ENCODE measurements around the gene KCNIP4. TPM values are rescaled to one million over a fixed set of nuclear protein-coding genes. Genes with fewer than 3 reads are reported as not detected.

KCNIP4 gene
- total RNA-seq, 4 donors from 2014 or later = 2.5 TPM; not detected in 2

DNA sequence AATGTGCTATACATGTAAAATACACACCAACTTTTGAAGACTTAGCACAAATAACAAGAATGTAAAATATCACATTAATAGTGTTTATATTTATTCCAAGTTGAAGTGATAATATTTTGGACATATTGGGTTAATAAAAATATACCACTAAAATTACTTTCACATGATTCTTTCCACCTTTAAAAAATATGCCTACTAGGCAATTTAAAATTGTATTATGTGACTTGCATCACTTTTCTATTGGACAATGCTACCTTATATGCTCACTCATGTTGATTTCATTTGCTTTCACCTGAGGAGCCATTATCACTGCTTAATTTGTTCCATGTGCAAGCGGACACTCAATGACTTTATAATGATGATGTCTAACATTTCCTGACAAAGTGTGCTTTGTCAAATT is 1251.8 kb downstream of the KCNIP4 start:
- in situ Hi-C loops (cut with MboI; ENCODE audit: low pct_ligation_motif_present in 1 of 4, low pct_unique_long_range_greater_than_20kb in 1 of 4, low sequenced_read_pairs in 3 of 4) (loop anchor here in 1 of 4 donors (25.0 kb wide), 2 partner anchors 135 to 2010 kb away; no protein-coding TSS in a partner anchor), intact Hi-C loops (cut with DNase I; ENCODE audit: low total_unique reads) (loop anchor here (10.0 kb wide), 1 partner anchor 282 kb away; no protein-coding TSS in a partner anchor)
- DNase-seq = no peak
- TF ChIP-seq, protein P1, sequence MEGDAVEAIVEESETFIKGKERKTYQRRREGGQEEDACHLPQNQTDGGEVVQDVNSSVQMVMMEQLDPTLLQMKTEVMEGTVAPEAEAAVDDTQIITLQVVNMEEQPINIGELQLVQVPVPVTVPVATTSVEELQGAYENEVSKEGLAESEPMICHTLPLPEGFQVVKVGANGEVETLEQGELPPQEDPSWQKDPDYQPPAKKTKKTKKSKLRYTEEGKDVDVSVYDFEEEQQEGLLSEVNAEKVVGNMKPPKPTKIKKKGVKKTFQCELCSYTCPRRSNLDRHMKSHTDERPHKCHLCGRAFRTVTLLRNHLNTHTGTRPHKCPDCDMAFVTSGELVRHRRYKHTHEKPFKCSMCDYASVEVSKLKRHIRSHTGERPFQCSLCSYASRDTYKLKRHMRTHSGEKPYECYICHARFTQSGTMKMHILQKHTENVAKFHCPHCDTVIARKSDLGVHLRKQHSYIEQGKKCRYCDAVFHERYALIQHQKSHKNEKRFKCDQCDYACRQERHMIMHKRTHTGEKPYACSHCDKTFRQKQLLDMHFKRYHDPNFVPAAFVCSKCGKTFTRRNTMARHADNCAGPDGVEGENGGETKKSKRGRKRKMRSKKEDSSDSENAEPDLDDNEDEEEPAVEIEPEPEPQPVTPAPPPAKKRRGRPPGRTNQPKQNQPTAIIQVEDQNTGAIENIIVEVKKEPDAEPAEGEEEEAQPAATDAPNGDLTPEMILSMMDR (IDR thresholded peaks at IDR 0.05) = no peak
- no peak for TF ChIP-seq POLR2A (IDR thresholded peaks at IDR 0.05)
- no peak for TF ChIP-seq EP300 (IDR thresholded peaks at IDR 0.05; ENCODE audit: low read depth)
- TF ChIP-seq POLR2AphosphoS5 (IDR thresholded peaks at IDR 0.05) = no peak
- Histone ChIP-seq H3K27me3 (no peaks in the 10 kb centered on the region), H3K36me3 (no peaks in the 10 kb centered on the region), H3K27ac (no peak overlapping the region), H3K4me3 (no peak overlapping the region), H3K9me3 (no peaks in the 10 kb centered on the region), H3K4me1 (peaks cover 6 to 19% (median 14%) of the 10 kb centered on the region in 4 donors)
- WGBS, 2 donors (ENCODE audit: low coverage in 1 of 2) = 90 to 100% methylated on average over 1 of the region's 1 CpG

GRCh38 chr4:20687864-20688263 is 1260.7 kb downstream of the KCNIP4 start:
- intact Hi-C loops (cut with DNase I; ENCODE audit: low total_unique reads) (loop anchor here (10.0 kb wide), 1 partner anchor 1463 kb away; no protein-coding TSS in a partner anchor), in situ Hi-C loops (cut with MboI; ENCODE audit: low pct_ligation_motif_present in 1 of 4, low pct_unique_long_range_greater_than_20kb in 1 of 4, low sequenced_read_pairs in 3 of 4) (loop anchor here (5.0 to 25.0 kb wide), 4 partner anchors 126 to 2001 kb away; no protein-coding TSS in a partner anchor)
- Histone ChIP-seq H3K9me3 (no peaks in the 10 kb centered on the region), H3K4me1 (peaks cover 0 to 4% (median under 1%) of the 10 kb centered on the region in 4 donors), H3K27me3 (no peaks in the 10 kb centered on the region), H3K4me3 (no peak overlapping the region), H3K36me3 (no peaks in the 10 kb centered on the region), H3K27ac (no peak overlapping the region)
- no peak for DNase-seq
- 66 to 70% methylated on average over 2 to 3 of the region's 3 CpGs for WGBS, 2 donors (ENCODE audit: low coverage in 1 of 2)
- TF ChIP-seq POLR2A (IDR thresholded peaks at IDR 0.05) (no peak), EP300 (IDR thresholded peaks at IDR 0.05; ENCODE audit: low read depth) (no peak), POLR2AphosphoS5 (IDR thresholded peaks at IDR 0.05) (no peak)
- TF ChIP-seq, protein P1 (IDR thresholded peaks at IDR 0.05) = no peak

DNA sequence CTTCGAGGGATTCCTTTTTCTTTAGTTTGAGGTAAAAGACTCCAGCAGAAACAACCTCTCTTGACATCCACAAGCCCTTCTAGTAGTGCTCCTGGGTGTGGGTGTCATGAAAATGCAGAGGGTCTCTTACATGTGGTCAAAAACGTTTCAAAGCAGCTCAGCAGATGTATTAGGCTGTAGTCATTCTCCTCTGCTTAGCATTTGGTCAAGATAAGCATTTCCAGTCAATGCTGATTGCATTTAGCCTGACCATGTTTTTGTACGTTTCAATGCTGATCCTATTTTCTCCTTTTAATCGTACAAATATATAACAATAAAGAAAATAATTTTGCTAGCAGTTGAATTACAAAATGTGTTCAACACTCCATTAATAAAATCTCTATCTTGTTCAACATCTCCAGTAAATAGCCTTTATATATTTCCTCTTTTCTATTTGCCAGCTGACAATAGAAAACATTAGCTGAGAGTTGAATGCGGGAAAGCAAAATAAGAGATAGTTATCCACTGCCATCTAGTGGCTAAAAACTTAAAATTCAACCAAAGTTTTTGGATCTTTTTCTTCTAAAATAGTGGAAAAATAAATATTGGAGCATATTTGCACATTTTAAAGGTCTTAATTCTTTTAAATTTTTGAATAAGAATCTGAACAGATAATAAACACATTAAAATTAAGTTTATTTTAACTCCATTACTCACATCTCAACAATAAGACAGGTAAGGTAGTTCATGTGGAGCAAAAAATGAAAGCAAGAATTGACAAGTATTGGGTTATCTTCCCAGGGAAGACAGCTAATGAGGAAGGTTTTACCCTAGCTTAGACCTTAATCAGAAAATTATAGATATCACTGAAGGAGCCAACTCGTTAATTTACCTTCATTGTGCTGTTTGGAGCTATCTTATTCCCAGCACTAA is 1263.5 kb downstream of the KCNIP4 start:
- H3K27me3 ChIP-seq = no peaks in the 10 kb centered on the region
- intact Hi-C loops (cut with DNase I; ENCODE audit: low total_unique reads) (loop anchor here (10.0 kb wide), 1 partner anchor 1460 kb away; no protein-coding TSS in a partner anchor), in situ Hi-C loops (cut with MboI; ENCODE audit: low pct_ligation_motif_present in 1 of 4, low pct_unique_long_range_greater_than_20kb in 1 of 4, low sequenced_read_pairs in 3 of 4) (loop anchor here (5.0 to 25.0 kb wide), 4 partner anchors 123 to 1998 kb away; no protein-coding TSS in a partner anchor)
- H3K27ac ChIP-seq = no peak overlapping the region
- DNase-seq = no peak
- H3K36me3 ChIP-seq = no peaks in the 10 kb centered on the region
- H3K4me3 ChIP-seq = no peak overlapping the region
- WGBS, 2 donors (ENCODE audit: low coverage in 1 of 2) = 29 to 34% methylated on average over 6 of the region's 6 CpGs
- no peaks in the 10 kb centered on the region for H3K9me3 ChIP-seq
- H3K4me1 ChIP-seq = peaks cover 0 to 7% (median 2%) of the 10 kb centered on the region in 4 donors
- TF ChIP-seq POLR2A (IDR thresholded peaks at IDR 0.05) = no peak
- TF ChIP-seq, protein P1 (IDR thresholded peaks at IDR 0.05) = peak; percentile 59 to 70 (median 68)

- no peak for DNase-seq
- H3K9me3 ChIP-seq = no peaks in the 10 kb centered on the region
- intact Hi-C loops (cut with DNase I; ENCODE audit: low total_unique reads) = loop anchor here (10.0 kb wide), 1 partner anchor 1459 kb away; no protein-coding TSS in a partner anchor
- no peaks in the 10 kb centered on the region for H3K27me3 ChIP-seq
- H3K36me3 ChIP-seq = no peaks in the 10 kb centered on the region
- peaks cover 0 to 7% (median 2%) of the 10 kb centered on the region in 4 donors for H3K4me1 ChIP-seq
- H3K27ac ChIP-seq = no peak overlapping the region
- TF ChIP-seq, protein P1 (IDR thresholded peaks at IDR 0.05) = no peak
- TF ChIP-seq EP300 (IDR thresholded peaks at IDR 0.05; ENCODE audit: low read depth) (no peak), POLR2A (IDR thresholded peaks at IDR 0.05) (no peak), POLR2AphosphoS5 (IDR thresholded peaks at IDR 0.05) (no peak)
- in situ Hi-C loops (cut with MboI; ENCODE audit: low pct_ligation_motif_present in 1 of 4, low pct_unique_long_range_greater_than_20kb in 1 of 4, low sequenced_read_pairs in 3 of 4) = loop anchor here (10.0 to 25.0 kb wide), 3 partner anchors 121 to 1996 kb away; no protein-coding TSS in a partner anchor
- 75 to 84% methylated on average over 3 of the region's 3 CpGs for WGBS, 2 donors (ENCODE audit: low coverage in 1 of 2)
- no peak overlapping the region for H3K4me3 ChIP-seq
These were observed 1264.8 kb downstream of the KCNIP4 start for GRCh38 chr4:20683766-20684165.

All from transverse colon (tissue), 4 donors.